Panc1 (cell line): Measurements from ENCODE around the gene KCNH6.

Source experiments
- TF ChIP-seq, protein P1 (sequence below): fragments of 450-650 bp; IDR thresholded peaks from 2 replicates; pipeline ENCODE4 v1.5.1; 2017; ENCODE audit warnings: mild to moderate bottlenecking
- TF ChIP-seq, protein P2 (sequence below), 2 experiments: IDR thresholded peaks; 2 replicates each; pipeline ENCODE4 v1.6.1; 2011 to 2012; ENCODE audit warnings: low read depth in 2 of 2, control low read depth in 1 of 2, low read length in 1 of 2, mild to moderate bottlenecking in 1 of 2, moderate library complexity in 1 of 2; ENCODE audit not compliant: insufficient read depth in 1 of 2

DNA sequence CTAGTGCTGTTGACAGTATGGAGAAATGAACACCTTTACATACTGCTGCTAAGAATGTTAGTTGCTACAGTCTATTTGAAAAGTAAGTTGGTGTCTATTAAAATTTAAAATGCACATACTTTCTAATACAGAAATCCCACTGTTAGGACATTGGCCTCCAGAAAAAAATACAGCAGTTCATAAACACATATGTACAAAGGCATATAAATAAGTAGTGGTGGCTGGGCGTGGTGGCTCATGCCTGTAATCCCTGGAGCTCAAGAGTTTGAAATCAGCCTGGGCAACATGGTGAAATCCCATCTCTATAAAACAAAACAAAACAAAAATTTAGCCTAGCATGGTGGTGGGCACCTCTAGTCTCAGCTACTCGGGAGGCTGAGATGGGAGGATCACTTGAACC, 40.2 kb downstream of the KCNH6 start:
- TF ChIP-seq, protein P1, sequence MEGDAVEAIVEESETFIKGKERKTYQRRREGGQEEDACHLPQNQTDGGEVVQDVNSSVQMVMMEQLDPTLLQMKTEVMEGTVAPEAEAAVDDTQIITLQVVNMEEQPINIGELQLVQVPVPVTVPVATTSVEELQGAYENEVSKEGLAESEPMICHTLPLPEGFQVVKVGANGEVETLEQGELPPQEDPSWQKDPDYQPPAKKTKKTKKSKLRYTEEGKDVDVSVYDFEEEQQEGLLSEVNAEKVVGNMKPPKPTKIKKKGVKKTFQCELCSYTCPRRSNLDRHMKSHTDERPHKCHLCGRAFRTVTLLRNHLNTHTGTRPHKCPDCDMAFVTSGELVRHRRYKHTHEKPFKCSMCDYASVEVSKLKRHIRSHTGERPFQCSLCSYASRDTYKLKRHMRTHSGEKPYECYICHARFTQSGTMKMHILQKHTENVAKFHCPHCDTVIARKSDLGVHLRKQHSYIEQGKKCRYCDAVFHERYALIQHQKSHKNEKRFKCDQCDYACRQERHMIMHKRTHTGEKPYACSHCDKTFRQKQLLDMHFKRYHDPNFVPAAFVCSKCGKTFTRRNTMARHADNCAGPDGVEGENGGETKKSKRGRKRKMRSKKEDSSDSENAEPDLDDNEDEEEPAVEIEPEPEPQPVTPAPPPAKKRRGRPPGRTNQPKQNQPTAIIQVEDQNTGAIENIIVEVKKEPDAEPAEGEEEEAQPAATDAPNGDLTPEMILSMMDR: no peak
- TF ChIP-seq, protein P2, sequence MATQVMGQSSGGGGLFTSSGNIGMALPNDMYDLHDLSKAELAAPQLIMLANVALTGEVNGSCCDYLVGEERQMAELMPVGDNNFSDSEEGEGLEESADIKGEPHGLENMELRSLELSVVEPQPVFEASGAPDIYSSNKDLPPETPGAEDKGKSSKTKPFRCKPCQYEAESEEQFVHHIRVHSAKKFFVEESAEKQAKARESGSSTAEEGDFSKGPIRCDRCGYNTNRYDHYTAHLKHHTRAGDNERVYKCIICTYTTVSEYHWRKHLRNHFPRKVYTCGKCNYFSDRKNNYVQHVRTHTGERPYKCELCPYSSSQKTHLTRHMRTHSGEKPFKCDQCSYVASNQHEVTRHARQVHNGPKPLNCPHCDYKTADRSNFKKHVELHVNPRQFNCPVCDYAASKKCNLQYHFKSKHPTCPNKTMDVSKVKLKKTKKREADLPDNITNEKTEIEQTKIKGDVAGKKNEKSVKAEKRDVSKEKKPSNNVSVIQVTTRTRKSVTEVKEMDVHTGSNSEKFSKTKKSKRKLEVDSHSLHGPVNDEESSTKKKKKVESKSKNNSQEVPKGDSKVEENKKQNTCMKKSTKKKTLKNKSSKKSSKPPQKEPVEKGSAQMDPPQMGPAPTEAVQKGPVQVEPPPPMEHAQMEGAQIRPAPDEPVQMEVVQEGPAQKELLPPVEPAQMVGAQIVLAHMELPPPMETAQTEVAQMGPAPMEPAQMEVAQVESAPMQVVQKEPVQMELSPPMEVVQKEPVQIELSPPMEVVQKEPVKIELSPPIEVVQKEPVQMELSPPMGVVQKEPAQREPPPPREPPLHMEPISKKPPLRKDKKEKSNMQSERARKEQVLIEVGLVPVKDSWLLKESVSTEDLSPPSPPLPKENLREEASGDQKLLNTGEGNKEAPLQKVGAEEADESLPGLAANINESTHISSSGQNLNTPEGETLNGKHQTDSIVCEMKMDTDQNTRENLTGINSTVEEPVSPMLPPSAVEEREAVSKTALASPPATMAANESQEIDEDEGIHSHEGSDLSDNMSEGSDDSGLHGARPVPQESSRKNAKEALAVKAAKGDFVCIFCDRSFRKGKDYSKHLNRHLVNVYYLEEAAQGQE (IDR thresholded peaks at IDR 0.05; ENCODE audit: insufficient read depth in 1 of 2, low read depth in 2 of 2, low read length in 1 of 2): no peak
